Adrenal gland (tissue), 5 donors: ENCODE data around the gene TBC1D3E.
"Not testable (repeated sequence)": the region's sequence is repeated elsewhere in the genome, so short reads cannot be mapped to it uniquely, and the experiment has no call there.

Source experiments
- CTCF ChIP-seq, 6 experiments: fragments of 450-650 bp in 4 of 6; fragments of 200-600 bp in 2 of 6; sonication (generic) in 1 of 6; IDR thresholded peaks; 1 replicate in 5 of 6; 2 replicates in 1 of 6; pipeline versions ENCODE4 v1.5.1 to v1.8.0; 2016 to 2021; ENCODE audit warnings: antibody characterized with exemption in 6 of 6, mild to moderate bottlenecking in 2 of 6, moderate library complexity in 1 of 6
- POLR2A ChIP-seq, 2 donors: fragments of 450-650 bp; IDR thresholded peaks; one replicate each; pipeline ENCODE4 v1.6.1; 2017; ENCODE audit warnings: antibody characterized with exemption in 2 of 2, mild to moderate bottlenecking in 2 of 2, moderate library complexity in 1 of 2
- donor health status: DM: no; HTN: no; CAD: no.

DNA sequence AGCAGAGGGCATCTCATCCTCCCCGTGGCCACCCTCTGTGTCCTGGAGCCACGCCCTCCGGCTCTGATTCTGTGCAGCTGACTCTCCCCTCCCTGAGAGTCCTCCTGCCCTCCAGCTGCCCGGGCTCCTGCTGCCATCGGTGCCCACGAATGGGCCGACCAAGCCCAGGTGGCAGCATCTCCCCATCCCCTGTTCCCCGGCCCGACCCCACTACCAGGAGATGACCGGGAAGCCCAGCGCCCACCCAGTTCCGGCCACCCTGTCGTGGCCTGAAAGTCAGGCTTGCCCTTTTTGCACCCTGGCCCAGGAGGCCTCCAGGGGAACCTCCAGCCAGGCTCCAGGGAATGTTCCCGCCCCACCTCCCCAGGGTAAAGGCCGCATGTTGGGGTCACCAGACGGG lies 7.1 kb downstream of the TBC1D3E start:
- not testable (repeated sequence) for TF ChIP-seq CTCF, POLR2A (IDR thresholded peaks at IDR 0.05)
